GM19328 (cell line): Measurements from ENCODE around the gene SBK2.
"Not testable (repeated sequence)": the region's sequence is repeated elsewhere in the genome, so short reads cannot be mapped to it uniquely, and the experiment has no call there.

ENCODE experiments used
- ATAC-seq: cut with Tn5 transposase; IDR thresholded peaks from one replicate; pipeline ENCODE4 v1.9.1; 2021; ENCODE audit warnings: mild to moderate bottlenecking, moderate library complexity; ENCODE audit not compliant: unreplicated experiment

SBK2 gene

GRCh38 chr19:55536951-55537740 is at the start of gene SBK2:
TSS of gene SBK2 (minus strand) at chr19:55537133. CDS start at chr19:55536294, 839 bp downstream.
- ATAC-seq: no peak

GRCh38 chr19:55585658-55586339 is 48.9 kb upstream of the SBK2 start:
- no peak for ATAC-seq

GRCh38 chr19:55584871-55585270 is 47.9 kb upstream of the SBK2 start:
- no peak for ATAC-seq

GRCh38 chr19:55583897-55584296 is 47.0 kb upstream of the SBK2 start:
- ATAC-seq: not testable (repeated sequence)

- not testable (repeated sequence) for ATAC-seq
Observed at GRCh38 chr19:55582284-55582683, 45.4 kb upstream of the SBK2 start.

DNA sequence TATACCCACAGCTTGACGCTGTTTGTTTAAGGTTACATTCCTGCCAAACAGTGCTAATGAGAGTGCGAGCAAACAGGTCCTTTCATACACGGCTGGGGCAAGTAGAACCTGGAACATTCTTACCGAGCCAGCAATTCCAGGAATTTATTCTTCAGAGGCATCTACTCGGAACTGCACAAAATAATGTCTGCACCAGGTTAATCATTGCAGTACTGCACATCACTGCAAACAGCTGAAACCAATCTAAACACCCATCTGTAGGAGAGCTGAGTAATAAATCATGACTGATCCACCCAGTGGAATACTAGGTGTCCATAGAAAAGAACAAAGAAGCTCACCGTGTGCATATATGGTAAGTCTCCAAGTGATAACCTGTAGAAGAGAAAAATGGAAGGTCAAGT is 44.9 kb upstream of the SBK2 start:
- no peak for ATAC-seq

- no peak for ATAC-seq
Observed at GRCh38 chr19:55581145-55581822, 44.4 kb upstream of the SBK2 start.

DNA sequence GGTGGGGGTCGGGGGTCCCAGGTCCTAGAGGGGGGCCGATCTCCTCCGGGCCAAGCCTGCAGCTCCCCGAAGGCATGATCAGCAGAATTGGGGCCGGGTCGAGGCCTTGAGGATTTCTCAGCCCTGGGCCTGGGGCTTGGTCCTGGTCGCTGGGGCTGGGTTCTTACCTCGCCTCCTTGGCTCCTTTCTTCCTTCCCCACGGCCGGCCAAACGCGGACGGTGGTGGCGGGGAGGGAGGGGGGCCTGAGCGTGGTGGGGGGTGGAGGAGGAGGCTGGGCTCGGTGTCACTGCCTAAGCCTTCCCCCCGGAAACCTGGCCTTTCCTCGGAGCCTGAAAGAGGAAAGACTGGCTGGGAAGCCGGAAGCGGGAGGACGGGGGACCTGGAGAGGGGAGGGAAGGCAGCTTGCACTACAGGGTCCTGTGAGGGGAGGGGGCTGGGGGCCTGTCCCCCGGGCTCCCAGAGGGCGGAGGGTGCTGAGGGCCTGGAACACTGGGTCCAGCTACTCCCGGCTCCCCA is 43.8 kb upstream of the SBK2 start, which contains the start of gene ZNF579:
Gene ZNF579, minus strand, starts transcription at position 221 of the 517 bp plus-strand sequence. CDS start 1,209 bp downstream, outside the sequence.
- no peak for ATAC-seq

- ATAC-seq: no peak
Observed at GRCh38 chr19:55579766-55580621, 43.1 kb upstream of the SBK2 start.

DNA sequence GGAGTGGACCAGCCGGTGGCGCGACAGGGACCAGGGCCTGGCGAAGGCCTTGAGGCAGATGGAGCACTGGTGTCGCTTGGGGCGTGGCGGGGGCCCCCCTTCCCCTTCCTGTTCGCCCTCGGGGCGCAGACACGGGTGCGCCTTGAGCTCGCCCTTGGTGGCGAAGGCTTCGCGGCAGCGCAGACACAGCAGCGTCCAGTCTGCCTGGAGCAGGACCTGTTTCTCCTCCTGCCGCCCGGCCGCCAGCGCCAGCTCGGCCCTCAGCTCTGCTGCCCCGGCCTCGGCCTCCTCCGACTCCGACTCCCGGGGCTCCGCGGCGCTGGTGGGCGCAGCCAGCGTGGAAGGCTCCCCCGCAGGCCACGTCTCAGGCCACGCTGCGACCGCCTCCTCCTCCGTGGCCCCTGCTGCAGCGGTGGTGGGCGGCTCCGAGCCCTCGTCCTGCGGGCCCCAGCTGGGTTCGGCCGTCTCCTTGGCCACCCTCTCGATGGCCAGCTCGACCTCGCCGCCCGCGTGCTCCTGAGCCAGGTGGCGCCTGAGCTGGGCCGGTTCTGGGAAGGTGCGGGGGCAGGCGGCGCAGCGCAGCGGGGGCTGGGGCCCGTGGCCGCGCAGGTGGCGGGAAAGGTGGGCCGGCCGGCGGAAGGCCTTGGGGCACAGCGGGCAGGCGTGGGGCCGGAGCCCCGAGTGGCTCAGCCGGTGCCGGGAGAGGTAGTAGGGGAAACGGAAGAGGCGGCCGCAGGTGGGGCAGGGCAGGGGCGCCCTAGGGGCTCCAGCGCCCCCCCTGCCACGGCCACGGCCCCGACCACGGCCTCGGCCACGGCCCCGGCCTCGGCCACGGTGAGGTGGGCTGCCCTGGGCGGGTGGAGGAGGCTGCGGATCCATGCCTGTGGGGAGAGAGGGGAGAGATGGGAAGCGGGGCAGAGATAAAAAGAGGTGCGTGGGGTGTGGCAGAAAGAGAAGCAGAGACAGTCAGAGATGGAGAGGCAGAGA is 42.1 kb upstream of the SBK2 start:
- no peak for ATAC-seq

DNA sequence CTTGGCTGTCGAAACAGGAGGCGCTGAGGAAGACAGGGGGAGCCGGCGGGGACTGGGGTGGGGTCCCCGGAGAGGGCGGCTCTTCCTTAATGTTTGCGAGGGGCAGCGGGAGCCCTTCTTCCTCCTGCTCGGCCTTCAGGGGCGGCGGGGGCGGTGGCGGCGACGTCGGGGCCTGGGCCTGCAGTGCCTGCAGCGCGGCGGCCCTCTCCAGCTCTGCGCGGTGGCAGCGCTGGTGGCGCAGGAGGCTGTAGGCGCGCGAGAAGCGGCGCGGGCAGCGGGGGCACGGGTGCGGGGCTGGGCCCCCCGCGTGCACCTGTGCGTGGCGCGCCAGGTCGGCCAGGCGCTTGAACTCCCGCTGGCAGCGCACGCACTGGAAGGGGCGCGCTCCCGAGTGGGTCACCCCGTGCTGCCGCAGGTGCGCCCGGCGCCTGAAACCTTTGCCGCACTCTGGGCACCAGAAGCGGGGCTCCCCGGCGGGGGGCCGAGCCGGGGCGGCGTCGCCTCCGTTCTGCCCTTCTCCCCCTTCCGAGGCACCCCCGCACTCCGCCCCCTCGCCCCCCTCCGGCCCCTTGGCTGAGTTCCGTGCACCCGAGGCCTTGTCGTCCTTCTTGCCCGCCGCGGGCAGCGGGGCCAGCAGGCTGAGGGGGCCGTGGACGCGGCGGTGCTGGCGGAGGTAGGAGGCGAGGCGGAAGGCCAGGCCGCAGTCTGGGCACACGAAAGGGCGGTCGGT is 41.3 kb upstream of the SBK2 start:
- ATAC-seq: no peak

- ATAC-seq: no peak
Observed at GRCh38 chr19:55576746-55577145, 39.8 kb upstream of the SBK2 start.

DNA sequence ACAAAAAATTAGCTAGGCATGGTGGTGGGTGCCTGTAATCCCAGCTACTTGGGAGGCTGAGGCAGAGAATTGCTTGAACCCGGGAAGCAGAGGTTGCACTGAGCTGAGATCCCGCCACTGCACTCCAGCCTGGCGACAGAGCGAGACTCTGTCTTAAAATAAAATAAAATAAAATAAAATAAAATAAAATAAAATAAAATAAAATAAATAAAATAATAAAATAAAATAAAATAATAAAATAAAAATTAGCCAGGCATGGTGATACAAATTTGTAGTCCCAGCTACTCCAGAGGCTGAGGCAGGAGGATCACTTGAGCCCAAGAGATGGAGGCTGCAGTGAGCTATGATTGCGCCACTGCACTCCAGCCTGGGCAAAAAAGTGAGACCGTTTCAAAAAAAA is 37.0 kb upstream of the SBK2 start:
- not testable (repeated sequence) for ATAC-seq

GRCh38 chr19:55569477-55569876 is 32.5 kb upstream of the SBK2 start:
- not testable (repeated sequence) for ATAC-seq

DNA sequence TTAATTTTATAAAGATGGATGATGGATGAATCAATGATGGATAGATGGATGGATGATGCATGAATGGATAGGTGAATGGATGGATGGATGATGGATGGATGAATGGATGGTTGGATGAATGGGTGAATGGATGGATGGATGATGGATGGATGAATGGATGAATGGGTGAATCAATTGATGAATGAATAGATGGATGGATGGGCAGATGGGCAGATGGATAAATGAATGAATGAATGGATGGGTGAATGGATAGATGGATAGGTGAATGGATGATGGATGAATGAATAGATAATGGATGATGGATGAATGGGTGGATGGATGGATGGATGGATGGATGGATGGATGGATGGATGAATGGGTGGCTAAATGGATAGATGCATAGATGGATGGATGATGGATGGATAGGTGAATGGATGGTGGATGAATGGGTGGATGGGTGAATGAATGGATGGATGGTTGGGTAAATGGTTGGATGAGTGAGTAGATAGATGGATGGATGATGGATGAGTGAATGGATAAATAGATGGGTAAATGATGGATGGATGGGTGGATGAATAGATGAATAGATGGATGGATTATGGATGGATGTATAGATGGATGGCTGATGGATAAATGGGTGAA is 30.9 kb upstream of the SBK2 start:
- no peak for ATAC-seq

- ATAC-seq: no peak
Observed at GRCh38 chr19:55566823-55567222, 29.9 kb upstream of the SBK2 start.

DNA sequence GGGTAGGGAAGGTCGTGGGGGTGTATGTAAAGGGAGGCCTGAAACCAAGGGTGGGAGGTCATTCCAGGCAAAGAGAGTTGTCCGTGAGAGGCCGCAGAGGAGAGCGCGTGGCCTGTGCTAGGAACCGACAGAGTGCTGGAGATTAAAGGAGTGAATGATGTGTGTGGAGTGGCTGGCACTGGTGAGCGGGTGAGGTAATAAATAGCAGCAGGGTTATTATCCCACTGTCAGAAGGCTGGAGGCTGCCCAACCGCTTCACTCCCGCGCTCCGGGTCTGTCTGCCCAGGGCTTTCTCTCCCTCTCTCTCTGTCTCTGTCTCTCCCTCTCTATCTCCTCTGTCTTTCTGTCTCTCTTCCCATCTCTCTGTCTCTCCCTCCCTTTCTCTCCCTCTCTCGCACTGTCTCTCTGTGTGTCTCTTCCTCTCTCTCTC is 26.3 kb upstream of the SBK2 start:
- no peak for ATAC-seq

DNA sequence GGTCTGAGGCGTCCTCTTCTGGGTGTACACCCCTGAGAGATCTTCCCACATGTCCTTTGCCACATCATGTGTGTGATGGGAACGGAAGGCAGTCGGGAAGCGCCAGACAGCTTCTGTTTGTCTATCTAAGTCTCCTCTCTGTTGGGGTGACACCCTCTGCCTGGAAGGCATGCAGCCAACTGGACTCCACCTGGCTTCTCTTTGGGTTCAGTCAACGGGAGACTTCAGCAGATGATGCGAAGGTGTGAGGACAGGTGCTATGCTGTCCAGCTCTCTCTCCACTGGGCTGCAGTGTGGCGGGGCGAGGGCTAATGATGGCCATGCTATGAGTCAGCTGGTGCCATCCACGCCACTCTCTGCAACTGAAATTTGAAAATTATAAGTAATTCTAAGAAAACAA is 22.8 kb upstream of the SBK2 start:
- no peak for ATAC-seq
